Activated CD4-positive, alpha-beta T cell treated with anti-CD3 and anti-CD28 coated beads for 24 hours (primary cell): ENCODE data around the gene PNPT1.
A peak's percentile ranks its signal among the peaks of the same experiment; 100 is the strongest.
"Not testable (repeated sequence)": the region's sequence is repeated elsewhere in the genome, so short reads cannot be mapped to it uniquely, and the experiment has no call there.

Source experiments
- DNase-seq, 2 donors: peaks; one replicate each; pipeline ENCODE4 v3.0.0-alpha.2; 2020; ENCODE audit warnings: low read depth in 2 of 2

Gene PNPT1

GRCh38 chr2:55693181-55694125 is at the start of gene PNPT1:
PNPT1 (minus strand) TSS chr2:55693844; CDS start chr2:55693823, 21 bp downstream.
- peak; percentile 89 to 91 for DNase-seq

- no peak for DNase-seq
Observed at GRCh38 chr2:55742996-55743395, 49.4 kb upstream of the PNPT1 start.

- DNase-seq = not testable (repeated sequence)
Observed at GRCh38 chr2:55736019-55736536, 42.4 kb upstream of the PNPT1 start.

- DNase-seq = no peak
Observed at GRCh38 chr2:55734726-55735125, 41.1 kb upstream of the PNPT1 start.

GRCh38 chr2:55733335-55733734 is 39.7 kb upstream of the PNPT1 start:
- no peak for DNase-seq

- no peak for DNase-seq
Observed at GRCh38 chr2:55732854-55733253, 39.2 kb upstream of the PNPT1 start.

GRCh38 chr2:55729136-55729685 is 35.6 kb upstream of the PNPT1 start:
- DNase-seq = no peak

- no peak for DNase-seq
Observed at GRCh38 chr2:55721596-55722215, 28.1 kb upstream of the PNPT1 start.

GRCh38 chr2:55720417-55720816 is 26.8 kb upstream of the PNPT1 start:
- DNase-seq = no peak

GRCh38 chr2:55719852-55720251 is 26.2 kb upstream of the PNPT1 start:
- no peak for DNase-seq

GRCh38 chr2:55718165-55719008 is 24.7 kb upstream of the PNPT1 start:
- peak; percentile 22 to 39 for DNase-seq

GRCh38 chr2:55715626-55716025 is 22.0 kb upstream of the PNPT1 start:
- DNase-seq = no peak

- not testable (repeated sequence) for DNase-seq
Observed at GRCh38 chr2:55715178-55715577, 21.5 kb upstream of the PNPT1 start.

- no peak for DNase-seq
Observed at GRCh38 chr2:55712477-55713060, 18.9 kb upstream of the PNPT1 start.

- no peak for DNase-seq
Observed at GRCh38 chr2:55710025-55710424, 16.4 kb upstream of the PNPT1 start.

- no peak for DNase-seq
Observed at GRCh38 chr2:55707751-55708150, 14.1 kb upstream of the PNPT1 start.

- DNase-seq = not testable (repeated sequence)
Observed at GRCh38 chr2:55706258-55706657, 12.6 kb upstream of the PNPT1 start.

- no peak for DNase-seq
Observed at GRCh38 chr2:55705027-55705653, 11.5 kb upstream of the PNPT1 start.

- DNase-seq = no peak
Observed at GRCh38 chr2:55703350-55703749, 9.7 kb upstream of the PNPT1 start.

- not testable (repeated sequence) for DNase-seq
Observed at GRCh38 chr2:55692740-55693139, 904 bp downstream of the PNPT1 start.

- no peak for DNase-seq
Observed at GRCh38 chr2:55672630-55673029, 21.0 kb downstream of the PNPT1 start.
